Measurements from ENCODE around the gene SLC5A4. TPM values are rescaled to one million over a fixed set of nuclear protein-coding genes. Genes with fewer than 3 reads are reported as not detected.

The SLC5A4 gene
- total RNA-seq, 1 experiment from 2014 or later, result not detected

DNA sequence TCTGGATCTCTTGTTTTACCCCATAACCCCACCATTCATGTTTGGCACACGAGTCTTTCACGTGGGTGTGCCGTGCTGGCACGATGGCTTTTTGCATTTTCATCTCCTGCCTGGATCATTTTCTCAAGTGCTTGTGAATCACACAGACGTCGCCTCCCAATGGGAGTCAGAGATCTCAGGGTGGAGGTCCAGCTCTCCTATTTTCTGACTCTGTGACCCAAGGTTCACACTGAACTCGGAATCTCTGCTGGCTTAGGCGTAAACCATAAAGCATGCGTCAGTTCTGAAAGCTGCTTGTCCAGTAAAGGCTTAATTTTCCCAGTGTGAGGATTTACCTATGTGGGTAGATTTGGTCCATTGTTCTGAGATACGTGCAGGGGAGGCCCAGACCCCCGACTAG lies 80.0 kb downstream of the SLC5A4 start:
- H3K27me3 Mint-ChIP-seq (ENCODE audit: unreplicated experiment), result peaks cover 28% of the 10 kb centered on the region
- no peak overlapping the region for H3K4me3 Mint-ChIP-seq (ENCODE audit: low read depth, unreplicated experiment)
- CTCF ChIA-PET, result no interaction called here
- H3K27ac Mint-ChIP-seq (ENCODE audit: unreplicated experiment), result no peak overlapping the region
- no TSS peak for BruUV-seq (replicated peaks)
- H3K36me3 Mint-ChIP-seq (ENCODE audit: insufficient read depth, unreplicated experiment), result no peaks in the 10 kb centered on the region
- TF ChIP-seq CTCF (IDR thresholded peaks at IDR 0.05; ENCODE audit: unreplicated experiment), result no peak
- intact Hi-C loops (cut with micrococcal nuclease; ENCODE audit: unreplicated experiment), result no loop called here
- no peaks in the 10 kb centered on the region for H3K9me3 Mint-ChIP-seq (ENCODE audit: low read depth, unreplicated experiment)
- DNase-seq, result no peak
- H3K4me1 Mint-ChIP-seq (ENCODE audit: low read depth, unreplicated experiment), result no peaks in the 10 kb centered on the region

Other genes with a start within 250 kb of the SLC5A4 start
- gene SLC5A1, start 212.1 kb downstream of the SLC5A4 start, total RNA-seq (2022), result 7.5 and 8.6 TPM in 2 replicates
- not detected in 2 replicates for gene C22orf42, start 96.0 kb downstream of the SLC5A4 start, total RNA-seq (2022)
- 0.52 and 0.71 TPM in 2 replicates for gene RFPL2, start 50.3 kb downstream of the SLC5A4 start, total RNA-seq (2022)
- gene RFPL3, start 102.5 kb upstream of the SLC5A4 start, total RNA-seq (2022), result not detected in 2 replicates
- gene RTCB, start 156.9 kb upstream of the SLC5A4 start, total RNA-seq (2022), result 101 and 108 TPM in 2 replicates
- not detected in 2 replicates for gene BPIFC, start 209.1 kb upstream of the SLC5A4 start, total RNA-seq (2022)
- gene FBXO7, start 219.5 kb upstream of the SLC5A4 start, total RNA-seq (2022), result 75.0 and 75.7 TPM in 2 replicates

Data from Calu3 (cell line).